Activated T-cell treated with anti-CD3 and anti-CD28 coated beads for 48 hours (primary cell): Measurements from ENCODE around the gene DDX52.
"Not testable (repeated sequence)": the region's sequence is repeated elsewhere in the genome, so short reads cannot be mapped to it uniquely, and the experiment has no call there.

Source experiments
- DNase-seq: peaks from one replicate; pipeline ENCODE4 v3.0.0-alpha.2; 2020; ENCODE audit warnings: low read depth

The DDX52 gene

GRCh38 chr17:37650419-37651003 is 7.3 kb upstream of the DDX52 start:
- DNase-seq = no peak

- no peak for DNase-seq
Measured at GRCh38 chr17:37648555-37648954, 5.3 kb upstream of the DDX52 start.

GRCh38 chr17:37647856-37648255 is 4.6 kb upstream of the DDX52 start:
- DNase-seq = no peak

GRCh38 chr17:37643869-37644268 is 623 bp upstream of the DDX52 start:
- DNase-seq = no peak

- DNase-seq = no peak
Measured at GRCh38 chr17:37642681-37643080, 565 bp downstream of the DDX52 start.

GRCh38 chr17:37640015-37640414 is 3.2 kb downstream of the DDX52 start:
- DNase-seq = no peak

- DNase-seq = no peak
Measured at GRCh38 chr17:37637956-37638355, 5.3 kb downstream of the DDX52 start.

GRCh38 chr17:37616430-37616829 is 26.8 kb downstream of the DDX52 start:
- DNase-seq = not testable (repeated sequence)

GRCh38 chr17:37614823-37615222 is 28.4 kb downstream of the DDX52 start:
- no peak for DNase-seq

GRCh38 chr17:37614391-37614790 is 28.9 kb downstream of the DDX52 start:
- no peak for DNase-seq

GRCh38 chr17:37610971-37611370 is 32.3 kb downstream of the DDX52 start:
- DNase-seq = no peak

GRCh38 chr17:37610041-37610420 is 33.2 kb downstream of the DDX52 start:
- not testable (repeated sequence) for DNase-seq

- DNase-seq = peak; percentile 97
Measured at GRCh38 chr17:37609170-37610040, 33.8 kb downstream of the DDX52 start, which contains the start of gene SYNRG. SYNRG (minus strand) TSS chr17:37609418; CDS start chr17:37609355, 63 bp downstream.

GRCh38 chr17:37608351-37609169 is 34.7 kb downstream of the DDX52 start:
- DNase-seq = no peak

GRCh38 chr17:37607637-37608331 is 35.5 kb downstream of the DDX52 start:
- peak; percentile 7 for DNase-seq

- peak; percentile 16 for DNase-seq
Measured at GRCh38 chr17:37605813-37606505, 37.3 kb downstream of the DDX52 start.

GRCh38 chr17:37605081-37605480 is 38.2 kb downstream of the DDX52 start:
- no peak for DNase-seq

- no peak for DNase-seq
Measured at GRCh38 chr17:37604556-37604955, 38.7 kb downstream of the DDX52 start.

- no peak for DNase-seq
Measured at GRCh38 chr17:37598145-37598544, 45.1 kb downstream of the DDX52 start.

- DNase-seq = no peak
Measured at GRCh38 chr17:37592291-37592690, 51.0 kb downstream of the DDX52 start.

GRCh38 chr17:37585066-37585465 is 58.2 kb downstream of the DDX52 start:
- DNase-seq = no peak
